ENCODE measurements around the gene IGSF22.

DNA sequence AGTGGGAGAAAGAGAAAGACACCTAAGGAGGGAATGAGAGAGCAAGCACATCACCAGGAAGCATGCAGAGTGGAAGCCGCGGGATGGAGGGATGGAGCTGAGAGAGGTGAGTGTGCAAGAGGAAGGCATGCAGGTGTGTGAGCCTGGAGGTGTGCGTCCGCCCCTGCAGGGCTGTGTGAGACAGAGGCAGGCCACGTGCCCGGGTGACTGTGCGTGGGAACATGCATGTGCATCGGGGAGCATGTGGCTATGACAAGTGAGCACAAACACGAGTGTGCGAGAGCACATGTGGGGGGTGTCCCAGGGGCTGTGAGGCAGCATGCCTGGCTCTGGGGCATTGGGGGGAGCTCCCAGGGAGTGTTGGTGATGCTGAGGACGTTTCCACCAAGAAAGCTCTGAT, 35.8 kb upstream of the IGSF22 start:
- TF ChIP-seq POLR2AphosphoS5 (IDR thresholded peaks at IDR 0.05; ENCODE audit: low read depth, low read length) (no peak), SIN3A (IDR thresholded peaks at IDR 0.05; ENCODE audit: borderline replicate concordance, insufficient read depth, low read length) (no peak), TAF1 (IDR thresholded peaks at IDR 0.05; ENCODE audit: borderline replicate concordance, insufficient read depth, low read length) (no peak), FOXP2 (optimal IDR thresholded peaks at IDR 0.05; ENCODE audit: borderline replicate concordance, extremely low read depth, extremely low read length, insufficient read depth) (no peak)
